Panc1 (cell line): ENCODE measurements around the gene LRRC71. TPM values are rescaled to one million over a fixed set of nuclear protein-coding genes. Genes with fewer than 3 reads are reported as not detected.

ENCODE experiments used
- ATAC-seq: fragments of 200-7000 bp; cut with Tn5 transposase; 2 replicates; pipeline ENCODE4 v1.9.1; 2020; ENCODE audit warnings: mild to moderate bottlenecking, moderate library complexity
- BruUV-seq: library from RNA; stranded (reverse); fragments of 400-500 nt; replicated peaks from 2 replicates; lab custom pipeline; 2021; lab: Mats Ljungman, UMichigan
- CTCF ChIA-PET: fragments of 300-600 bp; sonication (Branson Sonifier 250); formaldehyde crosslinking; loops from one replicate; lab custom pipeline; 2022; ENCODE audit warnings: antibody characterized with exemption; lab: Charles Lee
- POLR2A ChIA-PET: fragments of 300-600 bp; sonication (Branson Sonifier 250); formaldehyde crosslinking; loops from one replicate; lab custom pipeline; 2022; ENCODE audit warnings: antibody characterized with exemption; lab: Charles Lee
- DNase-seq: peaks from one replicate; pipeline ENCODE4 v3.0.0-alpha.2; 2010; ENCODE audit warnings: low read depth, low spot score
- H3K27ac ChIP-seq: 2 replicates; pipeline ENCODE4 v1.5.1; 2011; ENCODE audit warnings: mild to moderate bottlenecking, low read length, inconsistent platforms
- H3K27me3 ChIP-seq: fragments of 200-500 bp; sonication (Bioruptor generic); 2 replicates; pipeline ENCODE4 v1.6.0; 2014; ENCODE audit warnings: low read length, inconsistent platforms; ENCODE audit not compliant: control insufficient read depth, insufficient read depth
- H3K36me3 ChIP-seq: fragments of 200-500 bp; sonication (Bioruptor generic); 2 replicates; pipeline ENCODE4 v1.5.1; 2014; ENCODE audit warnings: inconsistent platforms, mild to moderate bottlenecking, low read length, moderate library complexity; ENCODE audit not compliant: control insufficient read depth, insufficient read depth
- H3K4me1 ChIP-seq: 2 replicates; pipeline ENCODE4 v1.5.1; 2011; ENCODE audit warnings: inconsistent platforms, mild to moderate bottlenecking, low read length, moderate library complexity; ENCODE audit not compliant: control insufficient read depth, insufficient read depth
- H3K4me3 ChIP-seq, 2 experiments: 2 replicates each; pipeline ENCODE4 v1.5.1; 2011 to 2012; ENCODE audit warnings: low read depth in 2 of 2, low read length in 2 of 2, mild to moderate bottlenecking in 2 of 2, inconsistent platforms in 1 of 2, moderate library complexity in 1 of 2
- H3K9me3 ChIP-seq: fragments of 200-500 bp; sonication (Bioruptor generic); 2 replicates; pipeline ENCODE4 v1.5.1; 2014; ENCODE audit warnings: low read depth, mild to moderate bottlenecking, inconsistent platforms, low read length, moderate library complexity; ENCODE audit not compliant: control insufficient read depth, insufficient read depth
- CTCF ChIP-seq: fragments of 450-650 bp; IDR thresholded peaks from 2 replicates; pipeline ENCODE4 v1.5.1; 2017; ENCODE audit warnings: mild to moderate bottlenecking
- POLR2AphosphoS5 ChIP-seq: IDR thresholded peaks from 2 replicates; pipeline ENCODE4 v1.6.1; 2012; ENCODE audit warnings: mild to moderate bottlenecking, low read depth, low read length, moderate library complexity
- REST ChIP-seq, 2 experiments: IDR thresholded peaks; 2 replicates each; pipeline ENCODE4 v1.6.1; 2011 to 2012; ENCODE audit warnings: low read depth in 2 of 2, control low read depth in 1 of 2, low read length in 1 of 2, mild to moderate bottlenecking in 1 of 2, moderate library complexity in 1 of 2; ENCODE audit not compliant: insufficient read depth in 1 of 2
- SIN3A ChIP-seq: IDR thresholded peaks from 2 replicates; pipeline ENCODE4 v1.6.1; 2012; ENCODE audit warnings: low read depth, mild to moderate bottlenecking, low read length, moderate library complexity, borderline replicate concordance; ENCODE audit not compliant: insufficient read depth
- TCF7L2 ChIP-seq: IDR thresholded peaks from 2 replicates; pipeline ENCODE4 v1.6.1; 2011; ENCODE audit warnings: mild to moderate bottlenecking, low read depth, low read length, inconsistent platforms
- in situ Hi-C: cut with HindIII; loops from 2 replicates; pipeline ENCODE4 v1.10.0; 2016; ENCODE audit warnings: low sequenced_read_pairs, low pct_unique_long_range_greater_than_20kb
- intact Hi-C: fragments of 100-400 bp; cut with micrococcal nuclease; formaldehyde crosslinking; loops from one replicate; pipeline ENCODE4 v1.10.0; 2022; ENCODE audit not compliant: unreplicated experiment
- total RNA-seq: library from RNA; stranded (reverse); gene quantifications from one replicate; pipeline ENCODE4 v1.2.1, GENCODE V29; 2021; ENCODE audit not compliant: unreplicated experiment

LRRC71 gene
- total RNA-seq, 1 experiment from 2014 or later: 0.77 TPM

GRCh38 chr1:156951371-156951770 is 30.9 kb downstream of the LRRC71 start:
- no peaks in the 10 kb centered on the region for H3K4me1 ChIP-seq
- BruUV-seq: no TSS peak
- TF ChIP-seq REST (IDR thresholded peaks at IDR 0.05; ENCODE audit: insufficient read depth in 1 of 2, low read depth in 2 of 2, low read length in 1 of 2): no peak
- TF ChIP-seq CTCF: no peak
- TF ChIP-seq TCF7L2: no peak
- POLR2A ChIA-PET: no interaction called here
- no peak overlapping the region for H3K27ac ChIP-seq
- H3K4me3 ChIP-seq: no peak overlapping the region
- no peaks in the 10 kb centered on the region for H3K9me3 ChIP-seq
- CTCF ChIA-PET: no interaction called here
- intact Hi-C loops: no loop called here
- no peaks in the 10 kb centered on the region for H3K27me3 ChIP-seq
- peaks cover 22% of the 10 kb centered on the region for H3K36me3 ChIP-seq
- ATAC-seq (no peak), DNase-seq (no peak)
- in situ Hi-C loops: no loop called here

- H3K27me3 ChIP-seq: no peaks in the 10 kb centered on the region
- H3K4me1 ChIP-seq: no peaks in the 10 kb centered on the region
- TF ChIP-seq TCF7L2 (no peak), CTCF (no peak), POLR2AphosphoS5 (no peak), REST (IDR thresholded peaks at IDR 0.05; ENCODE audit: insufficient read depth in 1 of 2, low read depth in 2 of 2, low read length in 1 of 2) (no peak), SIN3A (no peak)
- POLR2A ChIA-PET: no interaction called here
- ATAC-seq: no peak
- peaks cover 19% of the 10 kb centered on the region for H3K36me3 ChIP-seq
- H3K27ac ChIP-seq: no peak overlapping the region
- no peak overlapping the region for H3K4me3 ChIP-seq
- H3K9me3 ChIP-seq: no peaks in the 10 kb centered on the region
- no peak for DNase-seq
- in situ Hi-C loops (no loop called here), intact Hi-C loops (no loop called here)
- CTCF ChIA-PET: no interaction called here
- BruUV-seq: no TSS peak
Measured at GRCh38 chr1:156953571-156953970, 33.1 kb downstream of the LRRC71 start.
